Measurements from ENCODE around the gene AZIN2.
"Not testable (repeated sequence)": the region's sequence is repeated elsewhere in the genome, so short reads cannot be mapped to it uniquely, and the experiment has no call there.

Gene AZIN2

GRCh38 chr1:33130297-33130696 lies 49.3 kb downstream of the AZIN2 start:
- DNase-seq: no peak

- no peak for DNase-seq
Measured at GRCh38 chr1:33131191-33131590, 50.2 kb downstream of the AZIN2 start.

- DNase-seq: no peak
Measured at GRCh38 chr1:33132549-33132948, 51.6 kb downstream of the AZIN2 start.

- no peak for DNase-seq
Measured at GRCh38 chr1:33133478-33134105, 52.6 kb downstream of the AZIN2 start.

GRCh38 chr1:33136041-33136440 lies 55.1 kb downstream of the AZIN2 start:
- DNase-seq: not testable (repeated sequence)

- no peak for DNase-seq
Measured at GRCh38 chr1:33137800-33138199, 56.8 kb downstream of the AZIN2 start.

GRCh38 chr1:33140153-33141149 lies 59.5 kb downstream of the AZIN2 start:
- no peak for DNase-seq

GRCh38 chr1:33141216-33141615 lies 60.3 kb downstream of the AZIN2 start:
- no peak for DNase-seq

- DNase-seq: no peak
Measured at GRCh38 chr1:33141781-33142180, 60.8 kb downstream of the AZIN2 start.

GRCh38 chr1:33142483-33143064 lies 61.6 kb downstream of the AZIN2 start:
- DNase-seq: no peak

GRCh38 chr1:33143176-33143575 lies 62.2 kb downstream of the AZIN2 start:
- no peak for DNase-seq

- no peak for DNase-seq
Measured at GRCh38 chr1:33143698-33144097, 62.7 kb downstream of the AZIN2 start.

- no peak for DNase-seq
Measured at GRCh38 chr1:33146003-33146402, 65.0 kb downstream of the AZIN2 start.

- no peak for DNase-seq
Measured at GRCh38 chr1:33147275-33147996, 66.5 kb downstream of the AZIN2 start.

- no peak for DNase-seq
Measured at GRCh38 chr1:33147997-33148314, 67.0 kb downstream of the AZIN2 start.

- no peak for DNase-seq
Measured at GRCh38 chr1:33148615-33149014, 67.7 kb downstream of the AZIN2 start.

- DNase-seq: no peak
Measured at GRCh38 chr1:33149453-33150190, 68.7 kb downstream of the AZIN2 start.

- no peak for DNase-seq
Measured at GRCh38 chr1:33150522-33150921, 69.6 kb downstream of the AZIN2 start.

GRCh38 chr1:33151116-33151515 lies 70.2 kb downstream of the AZIN2 start:
- no peak for DNase-seq

- no peak for DNase-seq
Measured at GRCh38 chr1:33152685-33153432, 71.9 kb downstream of the AZIN2 start.

GRCh38 chr1:33153650-33154049 lies 72.7 kb downstream of the AZIN2 start:
- no peak for DNase-seq

All from cerebellar nuclear complex (tissue), 1 donor.